NCI-H2171 (cell line): Measurements from ENCODE around the gene PMPCA.

Source experiments
- DNase-seq: peaks from one replicate; lab custom pipeline; 2025; lab: John Stamatoyannopoulos, UW

The PMPCA gene

DNA sequence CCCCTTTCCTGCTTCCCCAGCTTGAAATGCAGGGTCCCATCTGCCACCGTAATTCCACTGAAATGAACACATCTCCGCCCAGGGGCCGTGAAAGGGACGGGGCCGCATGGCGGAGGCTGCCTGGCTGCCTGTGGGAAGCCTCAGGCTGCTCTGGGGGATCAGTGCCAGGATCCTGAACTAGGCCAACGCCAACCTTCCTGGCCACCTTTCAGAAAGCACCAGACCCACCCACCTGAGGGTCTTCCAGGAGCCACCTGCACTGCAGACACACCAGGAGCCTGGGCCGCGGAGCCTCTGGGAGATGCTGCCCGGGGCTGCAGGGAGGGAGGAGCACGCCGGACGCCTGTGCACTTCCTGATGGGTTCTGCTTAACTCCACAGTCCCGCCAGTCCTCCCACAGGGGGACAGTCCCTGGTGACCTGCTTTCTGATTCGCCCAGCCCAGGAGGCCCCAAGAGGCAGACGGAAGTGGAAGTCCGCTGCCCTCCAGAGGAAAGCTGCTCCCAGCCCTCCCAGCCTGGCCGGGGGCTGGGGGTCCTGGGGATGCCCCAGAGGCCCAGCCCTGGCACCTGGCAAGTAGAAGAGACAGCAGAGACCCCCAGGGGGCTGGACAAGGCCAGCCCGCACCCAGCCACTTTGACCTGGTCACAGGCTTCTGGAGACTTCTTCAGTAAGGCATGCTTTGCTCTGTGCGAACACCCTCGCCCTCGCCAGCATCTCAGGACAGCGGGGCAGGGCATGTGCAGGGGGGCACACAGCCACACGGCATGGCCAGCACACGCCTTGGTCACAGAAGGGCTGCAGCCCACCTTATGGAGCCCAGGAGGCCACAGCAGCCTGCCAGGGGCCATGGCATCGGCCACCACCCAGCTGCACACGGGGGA, 36.9 kb upstream of the PMPCA start, which contains the start of gene CARD9:
Gene CARD9 (minus strand): TSS at position 370 of the 883 bp plus-strand sequence. CDS start 1,591 bp downstream, outside the sequence.
- DNase-seq: peak; percentile 61

DNA sequence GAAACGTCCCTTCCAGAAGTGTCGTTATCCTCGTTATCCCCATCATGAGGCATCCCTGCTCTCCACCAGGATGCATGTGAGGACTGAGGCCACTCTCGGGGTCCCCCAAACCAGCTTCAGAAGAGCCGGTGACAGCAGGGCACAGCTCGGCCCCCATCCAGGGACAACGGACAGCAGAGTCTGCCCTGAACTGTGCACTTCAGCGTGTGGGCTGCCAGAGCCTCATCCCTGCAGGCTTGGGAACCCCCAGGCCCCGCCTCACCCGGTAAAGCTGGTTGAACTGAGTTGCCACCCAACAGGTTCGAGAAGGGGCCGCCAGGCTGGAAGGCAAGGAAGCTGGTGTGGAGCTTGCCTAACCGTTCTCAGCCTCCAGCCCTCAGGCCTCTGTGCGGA, 36.3 kb upstream of the PMPCA start:
- no peak for DNase-seq

DNA sequence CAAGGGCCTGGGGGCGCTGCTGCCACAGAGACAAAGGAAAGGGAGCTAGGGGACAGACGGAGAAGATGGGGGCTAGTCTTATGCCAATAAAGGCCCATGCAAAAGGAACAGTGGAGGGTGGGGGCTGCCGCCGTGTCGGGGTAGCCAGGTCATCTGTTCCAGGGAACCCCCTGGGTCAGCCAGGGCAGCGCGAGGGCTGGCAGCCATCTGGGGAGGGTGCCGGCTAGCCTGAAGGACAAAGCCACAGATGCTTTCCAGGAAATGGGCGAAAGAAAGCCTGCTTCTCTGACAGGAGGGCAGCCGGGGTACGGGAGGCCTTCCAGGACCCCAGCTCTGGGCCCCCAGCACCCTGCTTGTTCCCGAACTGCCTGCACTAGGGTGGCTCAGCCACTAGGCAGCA, 35.4 kb upstream of the PMPCA start:
- no peak for DNase-seq

DNA sequence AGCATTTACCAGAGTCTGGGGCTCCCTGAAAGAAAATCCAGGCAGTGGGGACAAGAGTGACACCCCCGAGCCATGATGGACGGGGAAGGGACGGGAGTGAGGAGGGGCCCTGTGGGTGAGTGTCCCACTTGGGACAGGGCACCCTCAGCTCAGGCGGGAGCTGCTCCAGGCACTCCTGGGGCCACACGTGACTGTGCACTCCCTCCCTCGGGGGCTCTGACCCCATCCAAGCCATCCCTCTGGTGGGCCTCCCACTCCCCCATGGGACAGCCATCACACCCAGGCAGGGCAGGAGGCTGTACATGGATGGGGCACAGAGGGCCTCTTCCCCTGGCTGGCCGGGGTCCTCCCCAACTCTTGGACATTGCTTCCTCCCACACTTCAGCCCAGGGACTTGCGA, 34.0 kb upstream of the PMPCA start:
- DNase-seq: no peak

DNA sequence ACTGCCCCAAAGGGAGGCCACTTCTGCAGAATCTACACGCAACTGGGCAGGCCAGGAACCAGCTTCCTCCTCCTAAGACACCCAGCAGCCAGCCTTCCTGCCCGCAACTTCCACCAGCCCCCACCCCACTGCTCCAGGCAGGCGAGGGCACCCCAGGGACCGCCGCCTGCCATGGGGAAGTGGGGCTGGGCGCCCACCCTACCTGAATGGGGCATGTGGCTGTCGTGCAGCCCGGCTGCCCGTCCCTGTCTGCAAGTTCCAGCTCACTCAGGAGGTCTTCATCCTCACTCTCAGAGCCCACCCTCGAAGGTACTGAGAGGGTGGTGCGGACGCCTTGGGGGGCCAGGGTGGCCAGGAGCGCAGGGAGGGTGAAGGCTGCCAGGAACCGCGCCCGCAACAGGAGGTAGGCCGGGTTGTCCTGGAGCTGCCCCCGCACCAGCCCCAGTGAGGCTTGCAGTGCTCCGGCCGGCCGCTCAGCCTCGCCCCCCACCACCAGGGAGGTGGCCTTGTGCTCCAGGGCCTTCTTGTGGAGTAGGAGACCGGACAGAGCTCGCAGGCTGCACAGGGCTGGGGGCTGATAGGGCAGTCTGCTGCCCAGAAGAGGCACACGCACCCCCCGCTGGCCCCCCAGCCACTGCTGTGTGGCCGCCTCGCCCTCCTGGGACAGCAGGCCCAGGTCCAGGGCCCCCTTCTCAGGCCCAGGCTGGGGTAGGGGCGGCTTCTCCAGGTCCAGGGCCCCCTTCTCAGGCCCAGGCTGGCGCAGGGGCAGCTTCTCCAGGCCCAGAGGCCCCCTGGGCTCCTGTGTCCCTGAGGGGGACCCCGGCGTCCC, 32.9 kb upstream of the PMPCA start:
- no peak for DNase-seq

DNA sequence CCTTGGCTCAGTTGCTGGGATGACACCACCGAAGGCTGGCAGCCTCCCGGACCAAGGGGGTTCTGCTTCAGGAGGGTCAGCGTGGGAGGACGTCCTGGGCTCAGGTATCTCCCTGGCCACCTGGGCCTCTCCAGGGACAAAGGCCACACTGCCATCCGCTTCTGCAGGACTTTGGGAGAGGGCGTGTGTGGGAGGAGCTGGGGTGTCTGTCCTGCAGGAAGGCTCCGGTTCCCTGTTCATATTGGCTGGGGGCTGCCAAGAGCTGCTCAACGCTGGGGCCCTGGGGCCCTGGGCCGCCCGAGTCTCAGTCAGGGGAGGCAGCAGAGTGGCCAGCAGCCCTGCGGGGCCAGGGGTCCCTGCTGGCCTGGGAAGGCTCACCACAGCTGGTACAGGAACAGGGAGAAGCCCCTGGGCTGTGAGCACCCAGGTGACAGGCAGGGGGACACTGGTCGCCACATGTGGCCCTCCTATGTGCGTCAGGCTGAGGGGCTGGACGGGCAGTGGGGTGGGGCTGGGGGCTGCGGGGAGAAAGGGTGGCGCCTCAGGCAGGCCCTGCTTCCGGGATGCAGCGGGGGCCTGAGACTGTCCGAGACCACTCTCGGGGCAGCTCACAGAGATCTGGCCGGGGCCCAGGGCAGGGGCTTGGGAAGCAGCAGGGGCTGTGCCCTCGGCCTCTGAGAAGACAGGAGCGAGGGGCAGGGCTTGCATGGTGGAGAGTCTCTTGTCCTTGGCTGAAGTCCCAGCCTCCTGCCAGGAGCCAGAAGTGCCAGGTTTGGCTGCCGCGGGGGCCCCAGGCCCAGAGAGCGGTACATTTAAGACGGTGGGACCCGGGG, 32.1 kb upstream of the PMPCA start:
- no peak for DNase-seq

DNA sequence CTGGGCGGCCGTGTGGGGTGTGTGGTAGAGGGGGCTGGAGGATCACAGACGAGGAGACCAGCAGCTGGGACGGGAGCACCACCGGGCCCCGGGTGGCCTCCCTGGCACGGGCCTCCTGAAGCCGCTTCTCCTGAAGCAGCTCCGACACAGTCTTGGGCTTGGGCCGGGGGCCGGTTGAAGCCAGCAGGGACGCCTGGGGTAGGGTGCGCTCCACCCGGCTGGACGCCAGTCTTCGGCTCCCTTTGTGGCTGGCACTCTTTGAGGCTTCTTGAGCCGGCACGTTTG, 31.5 kb upstream of the PMPCA start:
- DNase-seq: no peak

DNA sequence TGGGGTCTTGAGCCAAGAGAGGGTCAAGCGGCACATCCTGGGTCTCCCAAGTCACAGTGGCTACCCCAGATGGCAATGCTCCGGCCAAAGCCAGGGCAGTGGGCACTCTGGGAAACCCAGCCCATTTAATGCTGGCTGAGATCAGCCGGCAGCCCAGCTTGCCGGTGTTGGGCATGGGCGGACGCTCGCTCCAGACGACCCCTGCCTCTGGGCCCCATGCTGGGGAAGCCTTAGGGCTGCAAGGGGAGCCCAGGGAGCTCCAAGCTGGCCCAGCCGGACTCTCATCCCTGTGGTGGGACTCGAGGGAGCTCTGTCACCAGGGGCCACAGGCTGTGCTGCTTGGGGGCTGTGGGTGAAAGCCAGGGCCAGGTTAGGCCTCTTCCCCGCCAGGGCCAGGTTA, 31.1 kb upstream of the PMPCA start:
- no peak for DNase-seq

DNA sequence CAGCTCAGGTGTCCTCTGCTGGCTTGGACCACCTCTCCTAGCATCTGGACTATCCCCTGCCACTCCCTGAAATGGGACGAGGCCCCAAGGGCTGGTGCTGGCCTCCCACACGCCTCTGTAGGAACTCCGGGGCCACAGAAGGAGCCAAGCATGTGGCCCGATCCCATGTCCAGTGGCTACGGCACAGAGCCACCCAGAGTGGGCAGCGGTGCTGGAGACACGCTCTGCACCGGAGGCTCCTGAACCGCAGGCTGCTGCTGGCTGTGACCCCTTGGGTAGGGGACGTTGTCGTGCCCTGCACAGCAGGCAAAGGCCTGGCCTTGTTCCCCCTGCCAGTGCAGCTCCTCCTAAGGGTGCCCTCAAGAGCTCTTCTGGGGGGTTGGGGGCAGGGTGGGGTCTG, 30.6 kb upstream of the PMPCA start:
- no peak for DNase-seq

DNA sequence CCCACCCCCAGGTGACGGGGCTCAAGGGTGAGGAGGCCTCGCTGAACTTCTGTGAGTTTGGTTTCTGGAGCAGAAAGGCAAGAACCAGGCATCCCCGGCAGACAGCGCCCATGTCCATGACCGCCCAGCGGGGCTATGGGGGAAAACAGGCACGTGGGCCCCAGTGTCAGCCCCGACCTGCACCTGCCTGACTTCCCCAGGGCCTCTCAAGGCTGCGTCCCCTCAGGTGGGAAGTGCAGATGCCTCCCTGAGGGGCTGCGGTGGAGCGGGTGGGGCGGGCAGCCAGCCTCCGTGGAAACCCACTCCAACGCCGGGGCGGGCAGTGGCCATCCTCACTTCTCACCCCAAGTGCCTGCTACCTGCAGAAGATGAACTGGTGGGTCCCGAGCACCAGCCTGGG, 30.1 kb upstream of the PMPCA start:
- no peak for DNase-seq

DNA sequence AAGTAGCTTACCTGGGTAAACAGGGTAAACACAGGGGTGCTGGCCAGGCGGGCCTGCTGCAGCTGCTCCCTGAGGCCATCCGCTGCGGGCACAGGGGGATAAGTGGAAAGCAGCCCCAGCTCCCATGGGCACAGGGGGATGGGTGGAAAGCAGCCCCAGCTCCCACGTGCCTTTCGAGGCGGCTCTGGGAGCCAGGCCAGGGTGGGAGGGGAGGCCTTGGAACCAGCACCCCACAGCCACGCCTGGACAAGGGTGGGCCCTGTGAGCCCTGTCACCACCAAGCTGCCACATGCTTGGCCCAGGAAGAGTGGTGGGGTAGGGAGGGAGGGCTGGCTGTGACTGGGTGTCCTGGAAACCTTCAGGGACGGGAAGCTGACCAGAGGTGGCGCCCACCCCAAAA, 29.1 kb upstream of the PMPCA start:
- no peak for DNase-seq

DNA sequence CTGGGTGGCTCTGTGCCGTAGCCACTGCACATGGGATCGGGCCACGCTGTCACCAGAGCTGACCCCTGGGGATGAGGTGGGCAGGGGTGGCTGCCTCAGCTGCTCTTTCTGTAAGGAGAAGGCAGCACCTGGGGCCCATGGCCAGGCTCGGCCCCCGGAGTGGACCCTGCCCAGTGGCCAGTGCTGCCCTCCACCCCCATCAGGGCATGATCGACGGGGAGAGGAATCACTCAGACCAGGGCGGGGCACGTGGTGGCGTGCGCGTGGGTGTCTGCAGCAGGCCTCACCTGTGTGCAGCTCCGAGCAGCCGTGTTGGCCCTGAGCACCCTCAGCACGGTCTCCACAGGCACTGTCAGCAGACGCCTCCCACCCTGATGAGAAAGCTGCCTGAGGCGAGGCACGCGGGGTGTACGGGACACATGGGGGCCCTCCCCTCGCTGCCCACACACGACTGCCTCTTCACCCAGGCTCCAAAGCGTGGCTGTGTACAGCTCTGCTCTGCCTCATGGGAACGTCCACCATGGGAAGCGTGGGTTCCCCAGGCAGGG, 28.4 kb upstream of the PMPCA start:
- DNase-seq: no peak

DNA sequence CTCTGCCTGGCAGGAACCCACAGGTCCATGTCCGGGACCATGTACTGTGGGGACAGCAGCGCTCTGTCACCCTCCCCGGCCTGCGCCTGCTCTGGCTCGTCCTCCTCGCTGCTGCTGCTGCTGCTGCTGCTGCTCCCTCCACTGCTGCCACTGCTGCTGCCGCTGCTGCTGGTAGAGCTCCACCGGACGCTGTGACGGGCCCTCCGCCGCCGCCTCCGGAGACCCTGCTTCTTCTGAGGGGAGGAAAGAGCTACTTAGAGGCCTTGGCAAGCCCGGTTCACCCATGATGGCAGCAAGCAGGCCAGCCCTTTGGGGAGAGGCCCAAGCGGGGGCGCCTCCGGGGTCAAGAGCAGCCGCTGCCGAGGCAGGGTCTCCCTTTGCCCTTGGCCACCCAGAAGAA, 27.0 kb upstream of the PMPCA start:
- DNase-seq: no peak

DNA sequence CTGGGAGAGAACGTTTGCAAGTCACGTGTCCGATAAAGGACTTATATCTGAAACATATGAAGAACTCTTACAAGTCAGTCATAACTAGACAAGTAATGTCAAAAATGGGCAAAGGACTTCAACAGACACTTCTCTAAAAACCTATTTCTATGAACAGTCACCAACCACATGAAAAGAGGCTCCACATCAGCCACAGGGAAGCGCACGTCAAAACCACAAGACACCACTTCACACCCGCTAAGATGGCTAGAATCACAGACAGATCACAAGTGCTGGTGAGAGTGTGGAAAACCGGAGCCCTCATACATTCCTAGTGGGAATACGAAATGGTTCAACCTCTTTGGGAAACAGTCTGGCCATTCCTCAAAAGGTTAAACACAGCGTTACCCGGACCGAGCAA, 25.4 kb upstream of the PMPCA start:
- no peak for DNase-seq

DNA sequence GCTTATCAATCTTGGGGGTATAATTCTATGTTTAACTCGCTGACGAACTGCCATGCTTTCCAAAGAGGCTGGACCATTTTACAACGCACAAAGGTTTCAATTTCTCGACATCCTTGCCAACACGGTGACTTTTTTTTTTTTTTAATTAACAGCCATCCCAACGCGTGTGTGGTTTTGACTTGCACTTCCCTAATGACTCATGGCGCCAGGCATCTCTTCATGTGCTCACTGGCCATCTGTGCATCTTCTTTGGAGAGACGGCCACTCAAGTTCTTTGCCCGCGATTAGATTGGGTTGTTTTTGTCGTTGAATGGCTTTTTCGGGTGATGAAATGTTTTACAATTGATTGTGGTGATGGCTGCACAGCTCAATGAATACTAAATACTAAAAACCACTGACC, 24.4 kb upstream of the PMPCA start:
- DNase-seq: peak; percentile 93

DNA sequence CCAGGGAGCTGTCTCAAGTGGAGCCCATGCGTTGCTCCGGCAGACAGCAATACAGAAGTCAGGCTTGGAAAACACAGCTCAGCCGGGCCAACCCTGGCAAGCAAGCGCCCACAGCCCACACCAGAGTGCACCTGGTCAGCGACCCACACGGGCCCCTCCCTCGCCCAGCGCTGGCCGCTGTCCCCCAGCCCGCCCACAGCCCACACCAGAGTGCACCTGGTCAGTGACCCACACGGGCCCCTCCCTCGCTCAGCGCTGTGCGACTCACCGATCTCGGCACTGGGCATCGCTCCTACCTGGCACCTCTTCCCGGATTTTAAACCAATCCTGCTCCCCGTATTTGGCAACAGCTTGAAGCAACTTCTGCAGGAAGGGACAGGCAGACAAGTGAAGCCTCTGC, 23.2 kb upstream of the PMPCA start:
- DNase-seq: no peak

DNA sequence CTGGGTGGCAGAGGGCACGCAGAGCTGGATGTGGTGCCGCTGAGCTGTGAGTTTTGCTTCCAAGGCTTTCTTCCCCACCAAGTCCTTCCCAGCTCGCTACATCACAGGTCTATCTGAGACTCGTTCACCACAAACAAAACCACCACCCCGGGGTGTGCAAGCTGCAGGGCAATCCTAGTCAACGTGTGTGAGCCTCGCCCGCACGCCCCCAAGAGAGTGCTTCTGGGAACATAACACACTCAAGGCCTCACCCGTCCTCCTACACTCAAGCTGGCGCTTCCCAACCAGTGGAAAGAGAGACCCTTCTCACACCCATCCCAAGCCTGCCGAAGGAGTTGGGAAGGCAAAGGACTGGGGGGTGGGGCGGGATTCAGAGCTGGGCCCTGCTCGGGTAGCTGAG, 21.1 kb upstream of the PMPCA start:
- no peak for DNase-seq

DNA sequence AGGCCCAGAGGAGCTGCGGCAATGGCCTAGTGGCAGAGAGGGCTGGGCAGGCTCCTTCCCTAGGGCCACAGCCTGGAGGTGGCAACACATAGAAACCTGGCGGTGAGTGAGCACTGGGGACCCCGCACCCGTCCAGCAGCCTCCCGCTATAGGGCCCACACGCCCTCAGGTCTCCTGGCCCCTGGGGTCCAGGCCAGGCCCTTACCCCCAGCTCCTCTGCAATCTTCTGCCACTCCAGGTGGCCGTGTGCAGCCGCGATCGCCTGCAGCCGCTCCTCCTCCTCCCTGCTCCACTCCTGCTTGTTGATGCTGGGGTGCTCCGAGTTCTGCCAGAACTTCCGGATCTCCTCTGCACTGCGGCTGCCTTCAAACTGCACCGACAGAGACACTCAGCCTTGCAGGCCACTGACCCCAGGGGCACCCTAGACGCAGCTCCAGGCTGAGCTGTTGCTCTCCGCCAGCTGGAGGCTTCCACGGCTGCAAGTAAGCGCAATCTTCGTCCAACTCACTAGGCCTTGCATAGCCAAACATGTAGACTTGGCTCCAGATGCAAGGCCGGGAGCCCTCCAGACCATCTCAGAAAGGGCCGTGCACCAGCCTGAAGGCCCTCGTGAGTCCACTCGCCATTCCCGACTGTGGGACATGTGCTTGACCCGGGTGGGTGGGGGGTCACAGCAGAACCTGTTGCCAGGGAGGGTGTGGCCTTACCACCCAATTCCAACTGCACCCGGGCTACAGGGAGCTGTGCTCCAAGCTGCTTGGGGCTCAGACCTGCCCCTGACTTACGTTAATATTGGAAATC, 18.5 kb upstream of the PMPCA start:
- no peak for DNase-seq

DNA sequence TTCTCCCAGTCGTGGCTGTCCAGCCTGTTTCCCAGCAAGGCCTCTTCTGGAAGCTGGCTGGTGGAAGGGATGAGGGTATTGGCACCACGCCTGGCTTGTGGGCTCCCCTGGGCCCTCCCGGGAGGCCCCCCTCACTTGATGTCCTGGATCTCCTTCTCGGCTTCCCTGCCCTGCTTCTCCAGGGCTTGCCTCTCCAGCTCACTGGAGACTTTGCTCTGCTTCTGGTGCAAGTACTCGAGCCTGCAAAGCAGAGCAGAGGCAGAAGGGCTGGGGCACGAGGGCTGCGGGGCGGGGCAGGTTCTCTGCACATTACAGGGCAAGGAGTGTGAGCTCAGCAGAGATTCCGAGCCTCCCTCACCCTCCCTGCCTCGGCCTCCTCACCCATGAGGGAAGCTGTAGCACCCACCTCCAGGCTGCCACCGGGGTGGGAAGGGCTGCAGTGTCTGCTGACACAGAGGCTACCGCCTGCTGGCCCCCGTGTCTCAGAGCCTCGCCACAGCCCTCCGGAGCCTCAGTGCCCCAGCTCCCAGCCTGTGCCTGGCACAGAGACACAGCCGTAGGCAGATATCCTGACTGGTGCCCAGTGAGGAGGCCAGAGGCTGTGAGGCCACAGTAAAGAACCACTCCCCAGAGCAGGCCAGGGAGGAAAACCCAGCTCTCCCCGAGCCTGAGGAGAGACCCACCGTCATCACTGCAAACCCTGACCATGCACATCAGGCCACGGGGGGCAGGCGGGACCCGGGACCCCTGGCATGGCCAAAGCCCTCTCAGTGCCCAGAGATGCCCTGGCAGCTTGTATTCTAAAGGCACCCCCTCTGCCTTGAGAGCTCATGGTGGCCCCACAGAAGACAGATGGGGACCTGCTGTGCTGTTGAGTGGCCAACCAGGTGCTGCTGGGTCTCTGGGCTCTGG, 17.7 kb upstream of the PMPCA start:
- no peak for DNase-seq

DNA sequence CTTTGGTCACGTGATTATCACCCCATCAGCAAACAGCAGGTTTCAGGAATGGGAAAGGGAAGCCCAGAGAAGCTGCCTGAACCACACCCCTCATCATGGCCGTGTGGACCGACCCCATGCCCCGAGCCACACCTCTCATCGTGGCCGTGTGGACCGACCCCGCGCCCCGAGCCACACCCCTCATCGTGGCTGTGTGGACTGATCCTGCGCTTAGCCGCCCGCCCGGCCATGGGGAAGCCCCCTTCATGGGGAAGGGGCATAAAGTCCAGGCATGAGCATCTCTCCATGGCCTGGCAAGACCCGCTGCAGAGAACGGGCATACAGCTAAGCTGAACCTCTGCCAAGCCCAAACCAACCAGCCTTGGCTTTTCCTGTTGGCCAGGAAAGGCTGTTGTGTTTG, 16.9 kb upstream of the PMPCA start:
- no peak for DNase-seq
